Nephron (organoid): ENCODE measurements around the gene LCN2.

ENCODE experiments used
- H3K27ac Mint-ChIP-seq, 3 experiments: 2 replicates each; pipeline ENCODE4 v1.8.0; 2020; ENCODE audit warnings: mixed read lengths in 3 of 3, mild to moderate bottlenecking in 2 of 3, moderate library complexity in 1 of 3
- H3K27me3 Mint-ChIP-seq: 2 replicates; pipeline ENCODE4 v1.8.0; 2021; ENCODE audit warnings: low read depth, mild to moderate bottlenecking, moderate library complexity, mixed read lengths
- H3K36me3 Mint-ChIP-seq: 2 replicates; pipeline ENCODE4 v1.8.0; 2020; ENCODE audit warnings: low read depth, mixed read lengths
- H3K4me1 Mint-ChIP-seq: 2 replicates; pipeline ENCODE4 v1.8.0; 2020; ENCODE audit warnings: mixed read lengths
- H3K4me3 Mint-ChIP-seq, 3 experiments: 2 replicates each; pipeline ENCODE4 v1.8.0; 2020; ENCODE audit warnings: mild to moderate bottlenecking in 3 of 3, mixed read lengths in 3 of 3, moderate library complexity in 2 of 3
- H3K9me3 Mint-ChIP-seq: 2 replicates; pipeline ENCODE4 v1.8.0; 2020; ENCODE audit warnings: mixed read lengths
- TF ChIP-seq, protein P1 (sequence below), 3 experiments: fragments of 200-600 bp; sonication (generic); IDR thresholded peaks; one replicate each; pipeline ENCODE4 v1.5.0; 2021; ENCODE audit warnings: antibody characterized with exemption in 3 of 3; ENCODE audit not compliant: unreplicated experiment in 3 of 3

LCN2 gene

DNA sequence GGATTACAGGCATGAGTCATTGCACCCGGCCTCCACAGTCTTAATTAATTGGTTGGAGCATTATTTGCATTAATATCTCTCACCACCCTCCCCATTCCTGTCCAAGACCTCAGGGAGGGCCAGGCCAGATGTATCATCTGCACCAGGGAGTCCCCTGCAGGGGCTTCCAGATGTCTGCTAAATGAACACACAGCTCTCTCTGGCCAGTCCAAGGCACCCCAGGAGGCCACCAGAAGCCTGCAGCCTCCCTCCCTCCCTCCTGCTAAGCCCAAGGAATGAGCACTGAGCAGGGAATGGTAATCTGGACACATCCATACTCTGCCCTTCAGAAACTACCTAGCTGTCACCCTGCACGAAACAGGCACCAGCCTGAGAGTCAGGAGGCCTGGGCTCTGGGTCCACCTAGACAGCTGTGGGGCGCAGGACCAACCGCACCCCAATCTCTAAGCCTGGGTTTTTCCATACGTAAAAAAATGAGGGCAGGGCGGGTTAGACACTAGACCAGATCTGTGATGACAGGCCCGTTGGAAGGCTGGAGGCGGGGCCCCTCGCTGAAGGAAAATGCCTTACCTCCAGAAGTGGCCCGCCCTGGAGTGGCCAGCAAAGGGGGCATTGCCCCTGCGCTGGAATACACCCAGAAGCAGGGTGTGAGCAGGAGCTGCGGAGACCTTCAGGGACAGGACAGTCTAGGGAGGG is 33.8 kb downstream of the LCN2 start:
- Mint-ChIP-seq H3K27me3 (no peaks in the 10 kb centered on the region), H3K4me1 (no peaks in the 10 kb centered on the region), H3K9me3 (no peaks in the 10 kb centered on the region), H3K27ac (no peak overlapping the region), H3K4me3 (no peak overlapping the region), H3K36me3 (peaks cover 80% of the 10 kb centered on the region)
- TF ChIP-seq, protein P1, sequence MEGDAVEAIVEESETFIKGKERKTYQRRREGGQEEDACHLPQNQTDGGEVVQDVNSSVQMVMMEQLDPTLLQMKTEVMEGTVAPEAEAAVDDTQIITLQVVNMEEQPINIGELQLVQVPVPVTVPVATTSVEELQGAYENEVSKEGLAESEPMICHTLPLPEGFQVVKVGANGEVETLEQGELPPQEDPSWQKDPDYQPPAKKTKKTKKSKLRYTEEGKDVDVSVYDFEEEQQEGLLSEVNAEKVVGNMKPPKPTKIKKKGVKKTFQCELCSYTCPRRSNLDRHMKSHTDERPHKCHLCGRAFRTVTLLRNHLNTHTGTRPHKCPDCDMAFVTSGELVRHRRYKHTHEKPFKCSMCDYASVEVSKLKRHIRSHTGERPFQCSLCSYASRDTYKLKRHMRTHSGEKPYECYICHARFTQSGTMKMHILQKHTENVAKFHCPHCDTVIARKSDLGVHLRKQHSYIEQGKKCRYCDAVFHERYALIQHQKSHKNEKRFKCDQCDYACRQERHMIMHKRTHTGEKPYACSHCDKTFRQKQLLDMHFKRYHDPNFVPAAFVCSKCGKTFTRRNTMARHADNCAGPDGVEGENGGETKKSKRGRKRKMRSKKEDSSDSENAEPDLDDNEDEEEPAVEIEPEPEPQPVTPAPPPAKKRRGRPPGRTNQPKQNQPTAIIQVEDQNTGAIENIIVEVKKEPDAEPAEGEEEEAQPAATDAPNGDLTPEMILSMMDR (IDR thresholded peaks at IDR 0.05; ENCODE audit: unreplicated experiment in 3 of 3) = no peak

DNA sequence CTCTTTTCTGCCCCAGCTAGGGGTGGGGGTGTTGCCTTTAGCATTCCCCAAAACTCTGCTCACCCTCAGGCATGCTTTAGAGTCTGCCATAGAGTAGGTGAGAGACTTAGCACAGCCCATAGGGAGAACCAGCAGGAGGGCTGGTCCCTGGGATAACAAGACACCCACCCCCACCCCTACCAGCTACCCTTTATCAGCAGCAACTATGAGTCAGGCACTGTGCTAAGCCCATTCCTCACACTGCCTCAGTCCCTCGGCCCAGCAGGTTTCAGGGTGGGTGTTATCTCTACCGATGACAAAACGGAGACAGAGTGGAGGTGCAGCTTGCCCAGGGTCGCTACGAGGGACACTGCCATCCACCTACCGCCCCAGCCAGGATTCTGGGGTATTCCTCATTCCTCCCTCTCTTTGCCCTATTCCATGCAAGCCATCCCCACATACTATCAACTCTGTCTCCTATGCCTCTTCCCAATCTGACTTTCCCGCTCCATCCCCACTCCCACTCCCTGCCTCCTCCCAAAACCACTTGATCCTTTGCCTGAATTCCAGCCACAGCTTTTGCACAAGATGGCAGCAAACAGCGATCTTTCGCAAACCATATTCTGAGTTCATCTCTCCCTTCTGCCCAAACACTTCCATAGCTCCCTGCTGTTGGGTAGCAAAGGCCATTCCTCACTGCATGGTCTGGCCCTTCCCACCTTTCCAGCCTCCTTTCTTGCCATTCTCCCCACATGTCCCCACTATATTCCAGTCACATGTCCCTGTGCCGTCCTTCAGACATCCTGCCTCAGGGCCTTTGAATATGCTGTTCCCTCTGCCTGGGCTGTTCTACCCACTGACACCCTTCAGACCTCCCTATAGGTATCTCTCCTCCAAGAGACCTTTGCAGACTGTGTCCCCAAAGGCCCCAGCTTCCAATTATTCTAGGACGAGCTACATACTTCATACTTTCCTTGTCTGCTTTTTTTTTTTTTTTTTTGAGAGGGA is 37.0 kb downstream of the LCN2 start:
- Mint-ChIP-seq H3K4me3 (peak overlapping the region in 1 of 3 experiments; percentile 15), H3K4me1 (peaks cover 5% of the 10 kb centered on the region), H3K9me3 (no peaks in the 10 kb centered on the region), H3K36me3 (peaks cover 64% of the 10 kb centered on the region), H3K27me3 (no peaks in the 10 kb centered on the region), H3K27ac (no peak overlapping the region)
- TF ChIP-seq, protein P1 (IDR thresholded peaks at IDR 0.05; ENCODE audit: unreplicated experiment in 3 of 3) = no peak

DNA sequence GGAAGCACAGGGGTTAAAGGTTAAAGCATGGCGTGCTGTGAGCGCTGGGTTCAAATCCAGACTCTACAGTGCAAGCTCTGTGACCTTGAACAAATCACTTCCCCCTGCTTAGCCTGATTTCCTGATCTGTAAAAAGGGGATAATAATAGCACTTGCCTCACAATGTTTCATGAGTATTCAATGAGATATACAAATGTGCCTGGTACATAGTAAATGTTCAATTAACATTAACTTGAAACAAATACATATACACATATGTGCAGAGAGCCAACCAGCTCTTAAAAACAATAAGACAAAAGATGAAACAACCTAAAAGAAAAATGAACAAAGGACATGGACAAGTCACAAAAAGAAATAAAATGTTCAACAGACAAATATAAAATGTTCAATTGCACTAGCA is 38.1 kb downstream of the LCN2 start:
- peaks cover 9% of the 10 kb centered on the region for H3K4me1 Mint-ChIP-seq
- H3K27me3 Mint-ChIP-seq = no peaks in the 10 kb centered on the region
- no peak overlapping the region for H3K27ac Mint-ChIP-seq
- peaks cover 53% of the 10 kb centered on the region for H3K36me3 Mint-ChIP-seq
- no peaks in the 10 kb centered on the region for H3K9me3 Mint-ChIP-seq
- peak overlapping the region in 2 of 3 experiments; percentile 47 to 58 for H3K4me3 Mint-ChIP-seq
- TF ChIP-seq, protein P1 (IDR thresholded peaks at IDR 0.05; ENCODE audit: unreplicated experiment in 3 of 3) = no peak

DNA sequence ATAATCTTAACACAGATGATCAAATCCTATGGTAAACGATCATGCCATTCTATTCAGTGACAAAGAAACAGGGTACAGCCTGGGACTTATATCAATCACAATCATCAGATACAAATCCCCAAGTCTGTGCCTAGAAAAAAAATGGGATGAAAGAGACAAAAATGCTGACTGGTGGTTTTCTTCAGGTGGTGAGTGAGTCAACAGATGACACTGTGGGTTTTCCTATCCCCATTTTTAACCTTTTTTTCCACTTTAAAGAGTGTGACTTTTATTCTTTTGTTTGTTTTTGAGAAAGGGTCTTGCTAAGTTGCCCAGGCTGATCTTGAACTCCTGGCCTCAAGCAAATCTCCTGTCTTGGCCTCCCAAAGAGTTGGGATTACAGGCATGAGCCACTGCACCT is 39.0 kb downstream of the LCN2 start:
- Mint-ChIP-seq H3K9me3 (no peaks in the 10 kb centered on the region), H3K36me3 (peaks cover 45% of the 10 kb centered on the region), H3K4me3 (peak overlapping the region; percentile 29 to 67 (median 62)), H3K4me1 (peaks cover 9% of the 10 kb centered on the region), H3K27ac (no peak overlapping the region), H3K27me3 (no peaks in the 10 kb centered on the region)
- TF ChIP-seq, protein P1 (IDR thresholded peaks at IDR 0.05; ENCODE audit: unreplicated experiment in 3 of 3) = no peak

DNA sequence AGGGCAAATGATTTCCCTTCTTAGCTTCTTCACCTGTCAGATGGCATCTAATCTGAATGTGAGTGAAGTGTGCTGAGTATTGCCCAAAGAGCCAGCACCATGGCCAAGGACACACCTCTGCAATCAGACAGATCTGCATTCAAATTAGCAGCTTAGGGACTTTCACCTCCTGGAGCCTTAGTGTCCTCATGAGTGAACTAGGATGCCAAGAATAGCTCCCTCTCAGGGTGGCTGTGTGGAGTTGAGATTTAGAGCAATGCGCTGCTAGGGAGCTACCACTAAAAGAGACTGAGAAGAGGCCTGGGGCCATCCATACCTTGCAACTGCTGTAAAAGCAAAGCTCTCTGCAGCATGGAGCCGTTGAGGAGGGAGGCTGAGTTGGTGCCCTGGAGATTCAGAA is 40.8 kb downstream of the LCN2 start:
- Mint-ChIP-seq H3K27ac (peak overlapping the region; percentile 77 to 92 (median 81)), H3K9me3 (no peaks in the 10 kb centered on the region), H3K4me1 (peaks cover 9% of the 10 kb centered on the region), H3K27me3 (no peaks in the 10 kb centered on the region), H3K36me3 (peaks cover 34% of the 10 kb centered on the region), H3K4me3 (peak overlapping the region; percentile 92 to 100 (median 100))
- TF ChIP-seq, protein P1 (IDR thresholded peaks at IDR 0.05; ENCODE audit: unreplicated experiment in 3 of 3) = no peak
